A673 (cell line): ENCODE data around the gene FERMT2. TPM values are rescaled to one million over a fixed set of nuclear protein-coding genes. Genes with fewer than 3 reads are reported as not detected.

Experiments
- BruUV-seq: library from RNA; stranded (reverse); fragments of 400-500 nt; replicated peaks from 2 replicates; lab custom pipeline; 2021; lab: Mats Ljungman, UMichigan
- CTCF ChIA-PET: fragments of 300-600 bp; sonication (Branson Sonifier 250); formaldehyde crosslinking; loops from one replicate; lab custom pipeline; 2022; ENCODE audit warnings: antibody characterized with exemption; lab: Charles Lee
- POLR2A ChIA-PET: fragments of 300-600 bp; sonication (Branson Sonifier 250); formaldehyde crosslinking; loops from one replicate; lab custom pipeline; 2022; ENCODE audit warnings: antibody characterized with exemption; ENCODE audit not compliant: low non-redundant PET; lab: Charles Lee
- DNase-seq: peaks from one replicate; pipeline ENCODE4 v3.0.0-alpha.2; 2015; ENCODE audit warnings: low spot score
- H3K27ac ChIP-seq: fragments of 200-600 bp; sonication (generic); 2 replicates; pipeline ENCODE4 v1.5.1; 2016; ENCODE audit warnings: mixed run types, low read depth, mild to moderate bottlenecking, mixed read lengths, antibody characterized with exemption, low read length; ENCODE audit not compliant: poor library complexity, severe bottlenecking
- H3K27me3 ChIP-seq: fragments of 200-600 bp; sonication (generic); replicated peaks from 2 replicates; pipeline ENCODE4 v1.6.1; 2017; ENCODE audit warnings: mixed run types, low read depth, mild to moderate bottlenecking, mixed read lengths, antibody characterized with exemption, low read length; ENCODE audit not compliant: insufficient read depth, poor library complexity
- H3K36me3 ChIP-seq: fragments of 200-600 bp; sonication (generic); 2 replicates; pipeline ENCODE4 v1.6.1; 2016; ENCODE audit warnings: mixed run types, mild to moderate bottlenecking, mixed read lengths, antibody characterized with exemption, low read length; ENCODE audit not compliant: insufficient read depth, poor library complexity, severe bottlenecking
- H3K4me1 ChIP-seq: fragments of 200-600 bp; sonication (generic); 2 replicates; pipeline ENCODE4 v1.6.1; 2017; ENCODE audit warnings: mixed run types, mild to moderate bottlenecking, mixed read lengths, antibody characterized with exemption, low read length; ENCODE audit not compliant: insufficient read depth, poor library complexity, severe bottlenecking
- H3K4me3 ChIP-seq: fragments of 200-600 bp; sonication (generic); 2 replicates; pipeline ENCODE4 v1.5.1; 2016; ENCODE audit warnings: low read depth, mixed run types, mild to moderate bottlenecking, mixed read lengths, low read length; ENCODE audit not compliant: poor library complexity, severe bottlenecking
- H3K9me3 ChIP-seq: fragments of 200-600 bp; sonication (generic); 2 replicates; pipeline ENCODE4 v1.6.1; 2016; ENCODE audit warnings: mixed run types, low read depth, mild to moderate bottlenecking, mixed read lengths, antibody characterized with exemption, low read length; ENCODE audit not compliant: poor library complexity, severe bottlenecking
- EZH2 ChIP-seq: fragments of 200-600 bp; sonication (generic); IDR thresholded peaks from 2 replicates; pipeline ENCODE4 v1.6.1; 2017; ENCODE audit warnings: borderline replicate concordance, low read depth, mild to moderate bottlenecking, mixed read lengths, antibody characterized with exemption, low read length; ENCODE audit not compliant: poor library complexity, severe bottlenecking
- intact Hi-C: fragments of 100-400 bp; cut with micrococcal nuclease; formaldehyde crosslinking; loops from one replicate; pipeline ENCODE4 v1.10.0; 2022; ENCODE audit not compliant: unreplicated experiment
- total RNA-seq: library from RNA; stranded (reverse); gene quantifications from 2 replicates; pipeline ENCODE4 v1.2.3, GENCODE V29; 2021
- TF ChIP-seq, protein P1 (sequence below): fragments of 300-800, 200-600 bp; sonication (generic); conservative IDR thresholded peaks from 2 replicates; pipeline ENCODE4 v1.5.1; 2017; ENCODE audit warnings: low read depth, mild to moderate bottlenecking, antibody characterized with exemption, low read length, moderate library complexity, mixed read lengths

The FERMT2 gene
- total RNA-seq, 1 experiment from 2014 or later: 38.3 TPM

DNA sequence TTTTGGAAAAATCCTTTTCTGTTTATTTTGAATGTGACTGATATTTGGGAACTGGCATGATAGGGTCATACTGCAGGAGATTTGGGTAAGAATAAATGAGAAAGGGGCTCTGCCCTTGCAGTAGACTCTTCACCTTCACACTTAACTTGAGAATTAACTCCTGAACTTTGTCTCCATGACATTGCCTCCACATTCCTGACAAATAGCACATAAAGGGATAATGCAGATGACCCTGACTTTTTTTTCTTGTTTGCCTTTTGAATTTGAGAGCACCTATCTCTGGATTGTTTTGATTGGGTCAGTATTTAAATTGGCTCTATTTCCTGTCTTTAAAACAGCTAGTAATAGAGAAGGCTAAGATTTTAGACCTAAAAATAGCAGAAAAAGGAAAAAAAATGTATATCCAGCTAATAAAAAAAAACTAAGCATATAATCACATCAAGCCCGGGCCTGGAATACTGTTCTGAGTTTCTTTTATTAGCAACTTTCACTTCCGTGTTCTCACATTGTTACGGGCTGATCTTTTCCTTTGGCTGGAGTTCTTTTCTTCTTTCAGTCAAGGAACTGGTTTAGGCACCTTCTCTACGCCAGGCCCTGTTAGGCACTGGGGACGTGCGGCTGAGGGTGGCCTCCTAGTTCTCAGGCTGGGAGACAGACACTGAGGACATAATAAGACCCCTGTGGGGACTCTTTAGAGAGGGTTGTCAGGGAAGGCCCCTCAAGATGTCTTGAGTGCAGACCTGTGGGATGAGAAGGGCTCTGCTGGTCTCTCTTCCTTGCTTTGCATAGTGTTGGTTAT, 106.4 kb downstream of the FERMT2 start:
- ChIA-PET CTCF (no interaction called here), POLR2A (no interaction called here)
- no peaks in the 10 kb centered on the region for H3K36me3 ChIP-seq
- intact Hi-C loops: no loop called here
- H3K9me3 ChIP-seq: no peaks in the 10 kb centered on the region
- peaks cover 20% of the 10 kb centered on the region for H3K4me1 ChIP-seq
- H3K27ac ChIP-seq: peak overlapping the region; percentile 5
- DNase-seq: no peak
- no peaks in the 10 kb centered on the region for H3K27me3 ChIP-seq
- no TSS peak for BruUV-seq
- H3K4me3 ChIP-seq: no peak overlapping the region
- no peak for TF ChIP-seq EZH2
- TF ChIP-seq, protein P1, sequence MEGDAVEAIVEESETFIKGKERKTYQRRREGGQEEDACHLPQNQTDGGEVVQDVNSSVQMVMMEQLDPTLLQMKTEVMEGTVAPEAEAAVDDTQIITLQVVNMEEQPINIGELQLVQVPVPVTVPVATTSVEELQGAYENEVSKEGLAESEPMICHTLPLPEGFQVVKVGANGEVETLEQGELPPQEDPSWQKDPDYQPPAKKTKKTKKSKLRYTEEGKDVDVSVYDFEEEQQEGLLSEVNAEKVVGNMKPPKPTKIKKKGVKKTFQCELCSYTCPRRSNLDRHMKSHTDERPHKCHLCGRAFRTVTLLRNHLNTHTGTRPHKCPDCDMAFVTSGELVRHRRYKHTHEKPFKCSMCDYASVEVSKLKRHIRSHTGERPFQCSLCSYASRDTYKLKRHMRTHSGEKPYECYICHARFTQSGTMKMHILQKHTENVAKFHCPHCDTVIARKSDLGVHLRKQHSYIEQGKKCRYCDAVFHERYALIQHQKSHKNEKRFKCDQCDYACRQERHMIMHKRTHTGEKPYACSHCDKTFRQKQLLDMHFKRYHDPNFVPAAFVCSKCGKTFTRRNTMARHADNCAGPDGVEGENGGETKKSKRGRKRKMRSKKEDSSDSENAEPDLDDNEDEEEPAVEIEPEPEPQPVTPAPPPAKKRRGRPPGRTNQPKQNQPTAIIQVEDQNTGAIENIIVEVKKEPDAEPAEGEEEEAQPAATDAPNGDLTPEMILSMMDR: no peak

DNA sequence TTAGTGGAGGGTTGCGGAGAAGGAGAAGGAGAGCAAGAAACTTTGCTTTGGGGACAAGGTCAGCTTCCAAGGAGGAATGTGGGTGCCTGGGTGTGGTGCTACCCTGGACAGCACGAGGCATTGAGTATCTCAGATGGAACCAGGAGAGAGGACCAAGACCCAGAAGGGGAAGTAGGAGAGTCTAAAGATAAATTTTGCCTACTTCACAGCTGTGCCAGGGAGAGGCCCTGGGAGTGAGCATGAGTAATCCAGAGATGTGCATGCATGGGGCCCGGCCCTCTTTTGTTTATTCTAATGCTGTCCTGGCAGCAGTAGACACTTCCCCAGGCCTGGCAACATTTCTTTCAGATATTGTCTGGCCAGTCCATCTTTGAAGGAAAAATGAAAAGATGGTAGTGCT, 110.0 kb downstream of the FERMT2 start:
- Histone ChIP-seq H3K4me1 (peaks cover 33% of the 10 kb centered on the region), H3K4me3 (no peak overlapping the region), H3K9me3 (no peaks in the 10 kb centered on the region), H3K27ac (no peak overlapping the region), H3K27me3 (no peaks in the 10 kb centered on the region), H3K36me3 (no peaks in the 10 kb centered on the region)
- CTCF ChIA-PET: no interaction called here
- no TSS peak for BruUV-seq
- intact Hi-C loops: no loop called here
- TF ChIP-seq, protein P1: no peak
- no peak for TF ChIP-seq EZH2
- POLR2A ChIA-PET: no interaction called here
- DNase-seq: peak; percentile 47

DNA sequence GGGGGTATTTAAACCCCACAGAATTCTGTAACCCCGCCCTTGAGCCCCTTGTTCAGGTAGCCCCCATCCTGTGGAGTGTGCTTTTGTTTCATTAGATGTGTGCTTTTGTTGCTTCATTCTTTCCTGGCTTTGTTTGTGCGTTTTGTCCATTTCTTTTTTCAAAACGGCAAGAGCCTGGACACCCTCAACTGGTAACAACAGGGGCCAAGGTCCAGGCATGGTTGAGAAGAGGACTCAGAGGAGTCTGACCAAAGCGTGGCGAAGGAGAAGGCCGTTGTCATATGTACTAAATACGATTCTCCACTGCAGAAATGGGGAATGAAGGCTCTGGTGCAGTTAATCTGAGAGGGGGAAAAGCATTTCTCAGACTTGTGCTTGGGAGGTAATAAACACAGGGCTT, 113.4 kb downstream of the FERMT2 start:
- ChIA-PET CTCF (no interaction called here), POLR2A (no interaction called here)
- no peak overlapping the region for H3K4me3 ChIP-seq
- DNase-seq: no peak
- H3K27ac ChIP-seq: no peak overlapping the region
- intact Hi-C loops: no loop called here
- BruUV-seq: no TSS peak
- no peaks in the 10 kb centered on the region for H3K36me3 ChIP-seq
- no peak for TF ChIP-seq EZH2
- TF ChIP-seq, protein P1: no peak
- H3K27me3 ChIP-seq: no peaks in the 10 kb centered on the region
- H3K4me1 ChIP-seq: peaks cover 38% of the 10 kb centered on the region
- no peaks in the 10 kb centered on the region for H3K9me3 ChIP-seq
